GM10248 (cell line): ENCODE results near the gene ADAM10.

Experiments
- CTCF ChIA-PET: fragments of 300-600 bp; sonication (Branson Sonifier 250); formaldehyde crosslinking; extraction: SDS; loops from one replicate; lab custom pipeline; 2021; ENCODE audit warnings: antibody characterized with exemption; lab: Yijun Ruan, JAX
- POLR2A ChIA-PET: fragments of 350-650 bp; sonication (Branson Sonifier 250); formaldehyde crosslinking; extraction: SDS; loops from one replicate; lab custom pipeline; 2020; ENCODE audit warnings: antibody characterized with exemption; lab: Yijun Ruan, JAX
- DNase-seq: peaks from one replicate; pipeline ENCODE4 v3.0.0; 2012; ENCODE audit errors: extremely low spot score
- TF ChIP-seq, protein P1 (sequence below): IDR thresholded peaks from 2 replicates; pipeline ENCODE4 v1.5.1; 2012; ENCODE audit warnings: mild to moderate bottlenecking, low read depth; ENCODE audit errors: extremely low read depth, missing control alignments, control extremely low read depth

ADAM10 gene

GRCh38 chr15:58748040-58748851 is 1.3 kb downstream of the ADAM10 start:
- ChIA-PET CTCF (interaction anchor here (1.0 to 1.3 kb wide), 3 partner anchors 28 to 261 kb away, joined by 3 read pairs; no protein-coding TSS in a partner anchor), POLR2A (no interaction called here)
- TF ChIP-seq, protein P1, sequence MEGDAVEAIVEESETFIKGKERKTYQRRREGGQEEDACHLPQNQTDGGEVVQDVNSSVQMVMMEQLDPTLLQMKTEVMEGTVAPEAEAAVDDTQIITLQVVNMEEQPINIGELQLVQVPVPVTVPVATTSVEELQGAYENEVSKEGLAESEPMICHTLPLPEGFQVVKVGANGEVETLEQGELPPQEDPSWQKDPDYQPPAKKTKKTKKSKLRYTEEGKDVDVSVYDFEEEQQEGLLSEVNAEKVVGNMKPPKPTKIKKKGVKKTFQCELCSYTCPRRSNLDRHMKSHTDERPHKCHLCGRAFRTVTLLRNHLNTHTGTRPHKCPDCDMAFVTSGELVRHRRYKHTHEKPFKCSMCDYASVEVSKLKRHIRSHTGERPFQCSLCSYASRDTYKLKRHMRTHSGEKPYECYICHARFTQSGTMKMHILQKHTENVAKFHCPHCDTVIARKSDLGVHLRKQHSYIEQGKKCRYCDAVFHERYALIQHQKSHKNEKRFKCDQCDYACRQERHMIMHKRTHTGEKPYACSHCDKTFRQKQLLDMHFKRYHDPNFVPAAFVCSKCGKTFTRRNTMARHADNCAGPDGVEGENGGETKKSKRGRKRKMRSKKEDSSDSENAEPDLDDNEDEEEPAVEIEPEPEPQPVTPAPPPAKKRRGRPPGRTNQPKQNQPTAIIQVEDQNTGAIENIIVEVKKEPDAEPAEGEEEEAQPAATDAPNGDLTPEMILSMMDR, result no peak
- DNase-seq, result peak; percentile 20

DNA sequence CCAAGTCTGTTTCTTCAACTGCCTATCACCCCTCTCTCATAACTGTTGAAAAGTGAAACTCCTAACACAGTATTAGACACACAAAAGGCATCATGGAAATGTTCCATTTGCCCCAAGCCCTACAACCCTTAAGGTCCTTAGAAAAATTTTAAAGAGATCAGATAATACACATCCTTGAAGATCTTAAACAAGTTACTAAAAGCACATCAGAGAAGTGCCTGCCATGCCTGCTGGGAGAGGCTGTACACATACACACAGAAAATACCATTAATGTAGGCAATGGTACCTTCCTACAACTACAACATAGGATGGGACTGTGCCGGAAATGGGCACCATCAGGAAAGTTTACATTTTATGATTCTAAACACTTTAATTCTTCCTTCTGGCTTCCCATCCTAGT is 3.3 kb downstream of the ADAM10 start:
- POLR2A ChIA-PET, result no interaction called here

DNA sequence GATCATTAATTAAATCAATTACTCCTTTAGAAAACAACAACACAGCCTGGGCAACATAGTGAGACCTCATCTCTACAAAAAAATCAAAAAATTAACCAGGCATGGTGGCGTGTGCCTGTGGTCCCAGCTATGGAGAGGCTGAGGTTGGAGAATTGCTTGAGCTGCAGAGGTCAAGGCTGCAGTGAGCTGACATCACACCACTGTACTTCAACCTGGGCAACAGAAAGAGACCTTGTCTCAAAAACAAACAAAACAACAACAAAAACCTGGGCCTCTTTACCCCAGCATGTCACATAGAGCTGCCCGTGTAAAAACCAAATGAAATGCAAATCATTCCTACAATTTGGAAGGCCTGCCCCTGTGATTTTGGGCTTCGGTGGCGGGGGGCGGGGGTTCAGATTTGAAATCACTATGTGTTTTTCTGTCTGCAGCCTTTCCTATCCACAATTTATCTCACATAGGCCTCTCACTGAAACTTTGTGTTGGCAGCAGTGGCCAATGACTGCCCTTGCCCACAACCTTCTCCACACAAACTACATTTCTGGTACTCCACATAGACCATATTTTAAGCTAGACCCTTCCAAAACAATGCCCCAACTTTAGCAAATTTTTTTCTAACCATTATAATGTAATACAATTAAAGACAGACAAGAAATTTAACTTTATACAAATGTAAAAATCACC is 6.5 kb downstream of the ADAM10 start:
- CTCF ChIA-PET, result interaction anchor here (0.7 to 2.2 kb wide), 4 partner anchors 15 to 34 kb away, joined by 3 to 7 read pairs (median 5); partner anchors contain the start of gene MINDY2
- TF ChIP-seq, protein P1, result no peak
- POLR2A ChIA-PET, result no interaction called here
- no peak for DNase-seq

More for the DNA sequence above, 3.3 kb downstream of the ADAM10 start:
- no peak for DNase-seq
- CTCF ChIA-PET, result interaction anchor here (0.8 to 2.0 kb wide), 6 partner anchors 10 to 518 kb away, joined by 3 to 8 read pairs (median 3); partner anchors contain the start of gene MINDY2
- TF ChIP-seq, protein P1, result no peak

GRCh38 chr15:58742022-58742813 is 7.3 kb downstream of the ADAM10 start:
- no peak for DNase-seq
- POLR2A ChIA-PET, result no interaction called here
- CTCF ChIA-PET, result interaction anchor here (1.3 to 2.2 kb wide), 3 partner anchors 18 to 33 kb away, joined by 4 to 7 read pairs (median 6); partner anchors contain the start of gene MINDY2
- TF ChIP-seq, protein P1, result no peak

GRCh38 chr15:58741032-58741431 is 8.5 kb downstream of the ADAM10 start:
- ChIA-PET CTCF (interaction anchor here (1.5 kb wide), 1 partner anchor 15 kb away, joined by 4 read pairs; no protein-coding TSS in a partner anchor), POLR2A (no interaction called here)
- DNase-seq, result no peak
- TF ChIP-seq, protein P1, result no peak
